HepG2 (cell line): ENCODE measurements around the gene SAYSD1. TPM values are rescaled to one million over a fixed set of nuclear protein-coding genes. Genes with fewer than 3 reads are reported as not detected.

ENCODE experiments used
- AHDC1 ChIP-seq: sonication (generic); formaldehyde crosslinking; IDR thresholded peaks from 2 replicates; pipeline ENCODE4 v1.5.1; 2020; ENCODE audit warnings: mild to moderate bottlenecking, missing genetic modification reagents, borderline replicate concordance
- ATF4 ChIP-seq, 2 experiments: fragments of 450-650 bp in 1 of 2; sonication (generic) in 1 of 2; formaldehyde crosslinking; IDR thresholded peaks; 2 replicates each; pipeline versions ENCODE4 v1.5.0 to v1.8.0; 2020 to 2022; ENCODE audit warnings: mild to moderate bottlenecking in 1 of 2, missing genetic modification reagents in 1 of 2
- MXD4 ChIP-seq: IDR thresholded peaks from 2 replicates; pipeline ENCODE4 v1.6.1; 2016; ENCODE audit warnings: mild to moderate bottlenecking, missing biosample characterization, missing genetic modification reagents
- MZF1 ChIP-seq: sonication (generic); formaldehyde crosslinking; IDR thresholded peaks from 2 replicates; pipeline ENCODE4 v1.8.1; 2023; ENCODE audit warnings: mild to moderate bottlenecking, missing genetic modification reagents, borderline replicate concordance
- ZBTB33 ChIP-seq: sonication (generic); formaldehyde crosslinking; IDR thresholded peaks from 2 replicates; pipeline ENCODE4 v1.4.0; 2020; ENCODE audit warnings: missing genetic modification reagents
- ZNF569 ChIP-seq: sonication (generic); formaldehyde crosslinking; IDR thresholded peaks from 2 replicates; pipeline ENCODE4 v1.5.0; 2020; ENCODE audit warnings: mild to moderate bottlenecking, missing genetic modification reagents, moderate library complexity, borderline replicate concordance
- polyA plus RNA-seq, 8 experiments: library from polyadenylated mRNA; depleted of rRNA in 3 of 8; stranded (reverse) in 7 of 8; unstranded in 1 of 8; fragments of >200 nt; fragmentation: Illumina TruSeq in 4 of 8; extraction: Trizol in 4 of 8; gene quantifications; 2 replicates each; pipeline versions ENCODE4 v1.2.1 to v1.2.3, GENCODE V29; 2011 to 2016; ENCODE audit warnings: low read depth in 4 of 8, missing spikeins in 1 of 8, mixed read lengths in 1 of 8; ENCODE audit not compliant: insufficient read depth in 1 of 8
- total RNA-seq, 5 experiments: library from RNA; depleted of rRNA; stranded (reverse); fragments of >200 nt; fragmentation: Illumina TruSeq; extraction: Trizol; gene quantifications; 2 replicates each; pipeline ENCODE4 v1.2.3, GENCODE V29; 2016; ENCODE audit warnings: low read depth in 1 of 5
- TF ChIP-seq, protein P1 (sequence below): sonication (generic); formaldehyde crosslinking; conservative IDR thresholded peaks from 2 replicates; pipeline ENCODE4 v1.8.0; 2022; ENCODE audit warnings: mild to moderate bottlenecking, moderate library complexity, missing genetic modification reagents
- TF ChIP-seq, protein P2 (sequence below): sonication (generic); formaldehyde crosslinking; IDR thresholded peaks from 2 replicates; pipeline ENCODE4 v1.4.0; 2020; ENCODE audit warnings: missing genetic modification reagents

SAYSD1 gene
- total and polyA plus RNA-seq, 2 of the 13 experiments (the other 11 are each of a cell fraction or from before 2014, with no cell fraction given) = 10.1 to 16.0 TPM

DNA sequence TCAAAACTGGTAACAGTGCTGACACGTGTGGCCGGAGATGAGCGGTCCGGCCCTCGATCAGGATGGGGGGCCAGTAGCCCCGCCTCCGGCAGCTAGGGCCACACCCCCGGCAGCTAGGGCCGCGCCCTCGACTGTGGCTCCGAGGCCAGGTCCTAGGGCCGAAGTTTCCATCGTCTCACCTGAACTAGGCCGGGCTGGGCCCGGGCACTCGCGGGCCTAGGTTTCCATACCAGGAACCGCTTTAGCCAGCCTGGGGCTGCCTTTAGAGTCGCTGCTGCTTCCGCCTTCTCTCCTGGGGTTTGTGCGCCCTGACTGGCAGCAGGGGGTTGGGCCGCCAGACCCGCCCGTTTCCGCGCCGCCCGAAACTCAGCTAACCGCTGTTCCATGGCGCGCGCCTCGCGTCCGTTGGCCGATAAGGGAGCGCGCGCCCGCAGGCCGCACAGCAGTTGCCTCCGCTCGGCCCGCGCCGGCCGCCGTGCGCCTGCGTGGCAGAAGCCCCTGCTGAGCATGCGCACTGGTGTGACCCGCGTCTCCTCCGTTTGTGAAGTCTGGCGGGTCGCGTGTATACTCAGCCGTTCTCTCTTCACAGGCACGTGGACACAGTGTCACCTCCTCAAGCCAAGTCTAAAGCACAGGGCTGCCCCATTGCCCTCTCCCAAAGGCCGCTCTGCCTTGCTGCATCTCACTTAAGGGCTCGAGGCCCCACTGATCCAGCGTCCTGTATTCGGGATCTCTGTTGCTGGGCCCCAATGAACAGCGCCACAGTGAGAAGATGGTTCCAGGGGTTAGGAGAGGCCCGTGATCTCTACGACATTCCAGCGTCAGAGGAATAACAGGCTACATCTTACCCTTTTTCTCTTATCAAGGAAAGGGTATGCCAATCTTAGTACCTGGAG, at the start of gene SAYSD1 (continued):
- TF ChIP-seq ZNF569 (CRISPR knock-in tag) (peak; percentile 93; the same call in 1 of the 2 replicates), ATF4 (CRISPR knock-in tag; IDR thresholded peaks at IDR 0.05) (peak in 1 of 2 experiments; percentile 73; a peak in 2 of 4 replicates), AHDC1 (CRISPR knock-in tag) (peak; percentile 38; the same call in 1 of the 2 replicates), ZBTB33 (peak; percentile 38; the same call in 1 of the 2 replicates), MXD4 (peak; percentile 91), MZF1 (CRISPR knock-in tag) (peak; percentile 42; the same call in 1 of the 2 replicates)
- TF ChIP-seq, protein P1, sequence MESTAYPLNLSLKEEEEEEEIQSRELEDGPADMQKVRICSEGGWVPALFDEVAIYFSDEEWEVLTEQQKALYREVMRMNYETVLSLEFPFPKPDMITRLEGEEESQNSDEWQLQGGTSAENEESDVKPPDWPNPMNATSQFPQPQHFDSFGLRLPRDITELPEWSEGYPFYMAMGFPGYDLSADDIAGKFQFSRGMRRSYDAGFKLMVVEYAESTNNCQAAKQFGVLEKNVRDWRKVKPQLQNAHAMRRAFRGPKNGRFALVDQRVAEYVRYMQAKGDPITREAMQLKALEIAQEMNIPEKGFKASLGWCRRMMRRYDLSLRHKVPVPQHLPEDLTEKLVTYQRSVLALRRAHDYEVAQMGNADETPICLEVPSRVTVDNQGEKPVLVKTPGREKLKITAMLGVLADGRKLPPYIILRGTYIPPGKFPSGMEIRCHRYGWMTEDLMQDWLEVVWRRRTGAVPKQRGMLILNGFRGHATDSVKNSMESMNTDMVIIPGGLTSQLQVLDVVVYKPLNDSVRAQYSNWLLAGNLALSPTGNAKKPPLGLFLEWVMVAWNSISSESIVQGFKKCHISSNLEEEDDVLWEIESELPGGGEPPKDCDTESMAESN (CRISPR knock-in tag) = peak; percentile 98
- TF ChIP-seq, protein P2, sequence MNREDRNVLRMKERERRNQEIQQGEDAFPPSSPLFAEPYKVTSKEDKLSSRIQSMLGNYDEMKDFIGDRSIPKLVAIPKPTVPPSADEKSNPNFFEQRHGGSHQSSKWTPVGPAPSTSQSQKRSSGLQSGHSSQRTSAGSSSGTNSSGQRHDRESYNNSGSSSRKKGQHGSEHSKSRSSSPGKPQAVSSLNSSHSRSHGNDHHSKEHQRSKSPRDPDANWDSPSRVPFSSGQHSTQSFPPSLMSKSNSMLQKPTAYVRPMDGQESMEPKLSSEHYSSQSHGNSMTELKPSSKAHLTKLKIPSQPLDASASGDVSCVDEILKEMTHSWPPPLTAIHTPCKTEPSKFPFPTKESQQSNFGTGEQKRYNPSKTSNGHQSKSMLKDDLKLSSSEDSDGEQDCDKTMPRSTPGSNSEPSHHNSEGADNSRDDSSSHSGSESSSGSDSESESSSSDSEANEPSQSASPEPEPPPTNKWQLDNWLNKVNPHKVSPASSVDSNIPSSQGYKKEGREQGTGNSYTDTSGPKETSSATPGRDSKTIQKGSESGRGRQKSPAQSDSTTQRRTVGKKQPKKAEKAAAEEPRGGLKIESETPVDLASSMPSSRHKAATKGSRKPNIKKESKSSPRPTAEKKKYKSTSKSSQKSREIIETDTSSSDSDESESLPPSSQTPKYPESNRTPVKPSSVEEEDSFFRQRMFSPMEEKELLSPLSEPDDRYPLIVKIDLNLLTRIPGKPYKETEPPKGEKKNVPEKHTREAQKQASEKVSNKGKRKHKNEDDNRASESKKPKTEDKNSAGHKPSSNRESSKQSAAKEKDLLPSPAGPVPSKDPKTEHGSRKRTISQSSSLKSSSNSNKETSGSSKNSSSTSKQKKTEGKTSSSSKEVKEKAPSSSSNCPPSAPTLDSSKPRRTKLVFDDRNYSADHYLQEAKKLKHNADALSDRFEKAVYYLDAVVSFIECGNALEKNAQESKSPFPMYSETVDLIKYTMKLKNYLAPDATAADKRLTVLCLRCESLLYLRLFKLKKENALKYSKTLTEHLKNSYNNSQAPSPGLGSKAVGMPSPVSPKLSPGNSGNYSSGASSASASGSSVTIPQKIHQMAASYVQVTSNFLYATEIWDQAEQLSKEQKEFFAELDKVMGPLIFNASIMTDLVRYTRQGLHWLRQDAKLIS (CRISPR knock-in tag) = no peak
